HG02970 (cell line): ENCODE measurements around the gene KLF3.

Experiments
- ATAC-seq: cut with Tn5 transposase; IDR thresholded peaks from one replicate; pipeline ENCODE4 v1.9.1; 2021; ENCODE audit warnings: mild to moderate bottlenecking, moderate library complexity, moderate number of reproducible peaks; ENCODE audit not compliant: unreplicated experiment, low FRiP score

KLF3 gene

DNA sequence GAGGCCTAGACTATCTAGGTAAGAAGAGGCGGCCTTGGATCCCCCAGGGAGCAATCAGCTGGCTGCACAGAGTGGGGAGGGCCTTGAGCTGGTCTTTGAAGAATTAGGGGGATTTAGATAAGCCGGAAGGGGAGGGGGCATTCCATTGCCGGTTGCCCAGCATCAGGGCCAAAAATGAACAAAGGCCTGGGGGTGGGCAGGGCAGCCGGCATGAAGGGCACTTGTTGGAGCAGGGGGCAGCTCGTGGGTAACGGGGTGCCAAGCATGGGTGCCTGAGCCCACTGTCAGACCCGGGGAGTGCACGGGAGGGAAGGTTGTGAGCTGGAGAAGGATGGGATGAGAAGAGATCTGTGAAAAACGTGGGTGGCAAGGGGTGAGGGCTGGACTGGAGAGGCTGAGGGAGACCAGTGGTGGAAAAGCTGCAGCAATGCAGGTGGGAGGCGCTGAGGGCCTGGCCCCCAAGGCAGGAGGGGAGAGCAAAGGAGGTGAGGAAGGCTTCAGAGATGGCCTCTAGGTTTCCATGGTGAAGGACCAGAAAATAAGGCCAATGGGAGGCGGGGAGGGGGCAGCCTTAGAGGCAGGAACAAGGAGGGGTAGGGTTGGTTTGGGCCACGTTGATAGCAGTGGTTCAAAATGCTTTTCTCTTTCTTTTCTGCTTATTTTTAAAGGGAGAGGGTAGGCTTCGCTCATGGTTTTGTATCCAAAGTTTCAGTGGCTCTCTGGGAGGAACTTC lies 8.6 kb downstream of the KLF3 start:
- ATAC-seq: no peak

- ATAC-seq: no peak
Measured at GRCh38 chr4:38673130-38673978, 9.4 kb downstream of the KLF3 start.

DNA sequence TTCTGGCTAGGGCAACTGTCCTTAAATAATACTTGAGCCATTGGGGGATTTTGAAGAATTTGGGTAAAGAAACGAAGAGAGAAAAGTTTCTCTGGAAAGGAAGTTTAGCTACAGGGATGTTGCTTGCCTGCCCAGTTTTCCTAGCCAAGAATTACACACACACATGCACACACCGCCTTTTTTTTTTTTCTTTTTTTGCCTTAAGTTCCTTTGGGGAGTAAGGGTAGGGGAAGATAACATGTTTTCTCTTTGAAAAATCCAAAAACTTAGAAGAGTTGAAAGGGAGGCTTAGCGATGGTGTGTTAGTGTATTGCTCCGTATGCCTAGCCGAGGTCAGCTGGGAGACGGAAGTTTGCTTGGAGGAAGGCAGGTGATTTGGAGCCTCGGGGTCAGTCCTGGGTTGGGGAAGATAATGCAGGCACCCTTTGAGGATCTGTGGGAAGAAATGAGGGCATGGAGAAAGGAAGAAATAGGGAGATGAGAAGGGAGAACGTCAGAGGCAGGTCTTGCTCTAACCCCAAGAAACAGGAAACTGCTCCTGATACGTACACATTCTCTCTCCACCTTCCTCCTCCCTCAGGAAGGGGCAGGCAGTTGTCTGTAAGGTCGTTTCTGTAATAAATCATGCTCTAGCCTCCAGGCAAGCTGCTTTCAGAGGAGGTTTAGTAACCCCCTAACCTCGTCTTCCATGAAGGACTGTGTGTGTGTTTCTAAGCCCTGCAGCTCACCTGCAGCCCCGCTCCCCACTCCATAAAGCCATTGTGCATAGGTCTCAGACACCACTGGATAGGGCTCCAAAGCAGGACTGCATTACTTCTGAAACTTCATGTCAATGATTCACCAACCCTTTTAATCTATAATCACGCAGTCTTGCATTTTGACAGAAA lies 10.5 kb downstream of the KLF3 start:
- no peak for ATAC-seq

DNA sequence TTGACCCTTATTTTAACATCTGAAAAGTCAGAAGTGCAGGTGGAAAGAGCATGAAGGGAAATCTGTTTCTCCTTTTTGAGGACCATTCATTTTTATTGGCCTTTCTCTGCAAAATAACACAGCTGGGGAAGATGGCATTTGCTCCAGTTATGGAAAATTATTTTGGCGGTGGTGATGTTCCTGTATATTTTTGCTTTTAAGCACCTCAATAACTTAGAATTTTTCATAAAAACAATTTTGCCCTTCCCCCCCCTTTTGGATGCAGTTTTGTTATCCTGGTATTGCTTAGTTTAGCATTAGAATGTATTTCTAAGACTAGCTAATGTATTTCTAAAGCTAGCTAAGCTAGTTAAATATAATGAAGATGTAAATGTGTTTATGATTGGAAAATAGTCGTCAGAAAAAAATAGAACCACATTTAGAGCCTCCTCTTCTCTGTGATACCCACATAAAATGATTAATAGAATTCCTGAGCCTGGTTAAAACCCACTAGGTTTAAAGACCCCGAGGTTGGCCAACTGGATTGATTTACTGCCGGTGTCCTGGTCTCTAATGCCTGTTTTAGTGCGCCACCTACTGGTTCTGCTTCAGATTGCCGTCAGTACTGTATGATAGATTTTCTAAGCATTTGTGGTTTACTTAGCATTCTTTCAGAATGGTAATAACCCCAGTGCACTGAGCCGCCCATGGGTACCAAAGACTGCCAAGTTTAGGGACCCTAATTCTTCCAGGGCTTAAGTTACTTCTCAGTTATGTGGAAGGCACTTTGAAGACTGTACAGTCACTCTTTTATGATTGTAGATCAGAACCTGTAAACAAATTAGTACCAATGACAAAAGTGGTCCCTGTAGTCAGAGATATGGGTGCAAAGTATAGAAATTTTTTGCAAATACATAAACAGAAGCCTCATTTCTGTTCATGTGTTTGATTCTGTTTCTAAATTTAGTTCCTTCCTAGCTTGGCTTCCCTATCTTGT lies 11.4 kb downstream of the KLF3 start:
- no peak for ATAC-seq

GRCh38 chr4:38676986-38677385 lies 13.0 kb downstream of the KLF3 start:
- ATAC-seq: no peak

DNA sequence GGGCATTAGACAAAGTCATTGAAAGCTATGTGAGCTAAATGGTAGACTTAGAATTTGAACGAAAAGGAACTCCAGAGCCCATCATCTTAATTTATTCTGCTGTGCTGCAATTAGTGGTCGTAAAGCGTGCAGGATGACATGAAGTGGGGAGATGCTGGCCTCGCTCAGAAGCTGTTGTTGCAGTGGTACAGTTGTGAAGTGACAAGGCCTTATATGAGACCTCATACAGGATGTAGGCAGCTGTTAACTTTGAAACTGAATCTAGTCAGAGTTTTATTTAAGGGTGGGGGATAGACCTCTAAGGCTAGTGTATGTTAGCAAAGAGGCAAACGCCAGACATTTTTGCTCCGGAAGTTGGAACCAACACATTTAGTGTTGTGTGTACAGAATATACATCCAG lies 13.4 kb downstream of the KLF3 start:
- ATAC-seq: no peak

- no peak for ATAC-seq
Measured at GRCh38 chr4:38678078-38678477, 14.1 kb downstream of the KLF3 start.

DNA sequence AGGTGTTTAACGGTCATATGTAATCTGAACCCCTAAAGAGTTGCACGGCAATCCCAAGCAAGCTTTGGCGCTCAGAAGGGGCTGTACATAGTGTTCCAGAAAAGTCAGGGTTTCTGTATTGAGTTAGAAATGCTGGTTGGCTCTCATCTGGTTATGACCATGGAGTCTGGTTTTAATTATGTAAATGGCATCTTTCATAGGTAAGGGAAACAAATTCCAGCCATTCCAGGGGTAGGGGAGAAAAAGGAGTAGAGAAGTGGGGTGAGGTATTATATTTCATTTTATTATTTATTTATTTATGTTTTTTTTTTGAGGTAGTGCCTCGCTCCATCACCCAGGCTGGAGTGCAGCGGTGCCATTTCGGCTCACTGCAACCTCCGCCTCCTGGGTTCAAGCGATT lies 15.9 kb downstream of the KLF3 start:
- no peak for ATAC-seq

- ATAC-seq: no peak
Measured at GRCh38 chr4:38681281-38681991, 17.4 kb downstream of the KLF3 start.

DNA sequence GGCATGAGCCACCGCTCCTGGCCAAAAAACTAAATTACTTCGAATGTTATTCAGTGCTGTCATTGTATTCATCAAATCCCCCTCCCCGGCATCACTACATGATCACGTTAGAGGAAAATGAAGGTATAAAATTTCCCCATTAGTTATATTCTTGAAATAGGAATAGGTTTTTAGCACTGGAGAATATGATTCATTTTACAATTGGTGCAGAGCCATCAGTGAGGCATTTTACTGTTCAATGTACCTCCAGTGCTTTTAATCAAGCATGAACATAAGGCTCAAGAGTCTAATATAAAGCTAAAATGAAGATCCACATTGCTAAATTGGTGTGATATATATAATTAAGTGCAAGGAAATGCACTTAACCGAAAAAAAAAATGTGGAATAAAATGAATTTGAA lies 18.3 kb downstream of the KLF3 start:
- ATAC-seq: no peak

- no peak for ATAC-seq
Measured at GRCh38 chr4:38683276-38683675, 19.3 kb downstream of the KLF3 start.

DNA sequence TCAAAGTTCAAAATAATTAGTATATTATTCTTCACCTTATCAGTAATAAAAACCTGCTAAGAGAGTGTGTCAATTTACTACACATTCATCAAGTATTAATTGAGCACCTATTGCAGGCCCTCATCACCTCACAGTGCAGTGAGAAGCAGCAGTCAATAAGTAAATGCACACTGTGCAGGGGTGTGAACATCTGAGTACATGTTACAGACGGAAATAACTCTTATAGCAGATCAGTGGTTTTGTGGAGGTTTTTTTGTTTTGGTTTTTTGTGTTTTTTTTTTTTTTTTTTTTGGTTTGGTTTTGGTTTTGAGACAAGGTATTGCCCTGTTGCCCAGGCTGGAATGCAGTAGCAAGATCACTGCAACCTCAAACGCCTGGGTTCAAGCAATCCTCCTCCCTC lies 20.3 kb downstream of the KLF3 start:
- no peak for ATAC-seq

DNA sequence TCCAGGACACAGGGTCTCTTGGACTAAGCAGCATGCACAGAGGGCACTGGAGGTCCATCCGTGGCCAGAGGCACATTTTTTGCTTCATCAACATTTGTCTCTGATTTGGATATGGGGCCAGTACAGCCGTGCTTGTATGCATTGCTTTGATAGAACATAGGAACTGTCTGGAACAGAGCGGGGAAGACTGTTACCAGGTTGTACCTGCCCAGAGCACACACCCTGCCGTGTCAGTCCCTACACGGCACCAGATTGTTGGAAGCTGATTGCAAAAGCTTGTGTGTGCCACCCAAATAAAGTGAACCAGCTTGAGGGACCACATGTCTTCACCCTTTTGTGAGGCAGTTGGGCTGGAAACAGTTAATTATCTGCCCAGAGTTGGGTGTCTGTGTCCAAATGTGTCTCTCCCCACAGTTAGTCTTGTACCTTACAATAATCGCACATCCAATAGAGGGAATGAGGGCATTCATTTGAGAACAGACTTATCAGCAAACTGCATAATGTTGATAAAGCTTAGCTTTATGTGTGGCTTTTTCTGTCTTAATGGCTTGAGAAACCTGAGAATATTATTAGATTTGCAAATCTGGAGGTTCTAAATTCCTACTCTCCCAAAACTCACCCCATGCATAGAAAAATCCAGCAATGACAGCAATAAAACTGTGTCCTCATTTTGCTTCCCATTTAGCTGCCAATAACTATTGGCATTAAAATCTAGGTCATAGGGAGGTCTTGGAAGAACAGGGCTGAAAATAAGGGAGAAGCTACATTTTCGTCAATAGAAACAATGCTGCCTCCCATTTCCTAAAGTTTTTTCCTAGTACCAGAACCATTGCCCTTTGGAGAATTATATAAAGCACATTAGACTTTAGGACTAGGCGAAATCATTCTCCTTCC lies 21.2 kb downstream of the KLF3 start:
- ATAC-seq: no peak

- ATAC-seq: no peak
Measured at GRCh38 chr4:38686682-38687081, 22.7 kb downstream of the KLF3 start.

GRCh38 chr4:38687571-38688011 lies 23.6 kb downstream of the KLF3 start:
- no peak for ATAC-seq

- no peak for ATAC-seq
Measured at GRCh38 chr4:38688676-38689355, 24.8 kb downstream of the KLF3 start.

DNA sequence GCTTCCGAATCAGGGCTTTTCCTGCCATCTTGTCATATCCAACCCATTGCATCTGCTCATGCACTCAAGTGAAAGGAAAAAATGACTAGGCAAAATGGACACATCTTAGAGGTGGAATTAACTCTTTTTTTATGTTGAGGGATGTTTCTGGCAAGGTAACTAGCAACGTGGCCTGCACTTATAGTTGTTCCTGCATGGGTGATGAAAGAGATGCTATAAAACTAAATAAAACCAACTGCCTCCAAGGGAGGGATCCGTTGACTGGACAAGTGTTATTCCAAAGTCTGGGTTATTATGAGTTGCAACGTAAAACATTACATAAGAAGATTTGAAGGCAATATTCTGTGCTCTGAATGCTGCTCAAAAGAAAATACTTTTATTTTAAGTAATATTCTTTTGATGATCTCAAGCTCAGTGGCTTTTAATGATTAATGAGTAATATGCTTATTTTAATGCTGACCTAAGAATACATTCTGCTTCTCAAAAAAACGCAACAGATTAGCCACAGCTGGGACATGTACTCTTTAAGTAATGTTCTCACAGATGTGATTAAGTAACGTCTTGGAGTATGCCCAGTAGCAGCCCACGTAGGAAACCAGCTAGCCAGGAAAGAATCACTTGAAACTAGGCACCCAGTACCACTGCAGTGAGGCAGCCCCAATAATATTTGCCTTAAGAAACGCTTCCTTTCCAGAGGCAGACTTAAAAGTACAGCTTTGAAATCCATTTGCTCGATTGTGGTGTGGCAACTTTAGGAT lies 27.4 kb downstream of the KLF3 start:
- no peak for ATAC-seq
